LNCaP clone FGC (cell line): ENCODE measurements around the gene SLC16A2.
"Not testable (repeated sequence)": the region's sequence is repeated elsewhere in the genome, so short reads cannot be mapped to it uniquely, and the experiment has no call there.

Experiments
- DNase-seq: peaks from one replicate; pipeline ENCODE4 v3.0.0-alpha.2; 2011; ENCODE audit warnings: low read depth
- H3K4me3 ChIP-seq: 2 replicates; pipeline ENCODE4 v1.5.1; 2011; ENCODE audit warnings: mild to moderate bottlenecking, low read depth, low read length, control low read depth
- TF ChIP-seq, protein P1 (sequence below): IDR thresholded peaks from 2 replicates; pipeline ENCODE4 v1.5.1; 2012; ENCODE audit warnings: mild to moderate bottlenecking; ENCODE audit not compliant: control insufficient read depth, insufficient read depth; ENCODE audit errors: extremely low read depth

Gene SLC16A2

DNA sequence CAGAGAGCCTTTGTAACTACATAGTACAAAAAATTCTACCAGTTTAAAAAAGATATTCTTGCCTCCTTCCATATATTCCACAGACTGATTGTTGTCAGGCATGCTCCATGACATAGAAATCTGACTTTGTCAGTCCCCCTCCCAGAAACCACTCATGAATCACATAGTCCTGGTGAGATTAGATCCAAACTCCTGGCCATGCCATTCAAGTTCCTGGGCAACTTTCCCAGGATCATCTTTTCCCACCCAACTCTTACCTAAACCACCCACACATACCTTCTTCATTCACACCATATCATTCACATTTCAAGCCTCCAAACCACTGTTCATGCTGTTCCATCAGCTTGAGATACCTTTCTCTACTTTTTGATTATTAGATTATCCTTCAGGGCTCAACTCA is 46.4 kb downstream of the SLC16A2 start:
- DNase-seq = no peak
- TF ChIP-seq, protein P1, sequence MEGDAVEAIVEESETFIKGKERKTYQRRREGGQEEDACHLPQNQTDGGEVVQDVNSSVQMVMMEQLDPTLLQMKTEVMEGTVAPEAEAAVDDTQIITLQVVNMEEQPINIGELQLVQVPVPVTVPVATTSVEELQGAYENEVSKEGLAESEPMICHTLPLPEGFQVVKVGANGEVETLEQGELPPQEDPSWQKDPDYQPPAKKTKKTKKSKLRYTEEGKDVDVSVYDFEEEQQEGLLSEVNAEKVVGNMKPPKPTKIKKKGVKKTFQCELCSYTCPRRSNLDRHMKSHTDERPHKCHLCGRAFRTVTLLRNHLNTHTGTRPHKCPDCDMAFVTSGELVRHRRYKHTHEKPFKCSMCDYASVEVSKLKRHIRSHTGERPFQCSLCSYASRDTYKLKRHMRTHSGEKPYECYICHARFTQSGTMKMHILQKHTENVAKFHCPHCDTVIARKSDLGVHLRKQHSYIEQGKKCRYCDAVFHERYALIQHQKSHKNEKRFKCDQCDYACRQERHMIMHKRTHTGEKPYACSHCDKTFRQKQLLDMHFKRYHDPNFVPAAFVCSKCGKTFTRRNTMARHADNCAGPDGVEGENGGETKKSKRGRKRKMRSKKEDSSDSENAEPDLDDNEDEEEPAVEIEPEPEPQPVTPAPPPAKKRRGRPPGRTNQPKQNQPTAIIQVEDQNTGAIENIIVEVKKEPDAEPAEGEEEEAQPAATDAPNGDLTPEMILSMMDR = no peak
- no peak overlapping the region for H3K4me3 ChIP-seq

DNA sequence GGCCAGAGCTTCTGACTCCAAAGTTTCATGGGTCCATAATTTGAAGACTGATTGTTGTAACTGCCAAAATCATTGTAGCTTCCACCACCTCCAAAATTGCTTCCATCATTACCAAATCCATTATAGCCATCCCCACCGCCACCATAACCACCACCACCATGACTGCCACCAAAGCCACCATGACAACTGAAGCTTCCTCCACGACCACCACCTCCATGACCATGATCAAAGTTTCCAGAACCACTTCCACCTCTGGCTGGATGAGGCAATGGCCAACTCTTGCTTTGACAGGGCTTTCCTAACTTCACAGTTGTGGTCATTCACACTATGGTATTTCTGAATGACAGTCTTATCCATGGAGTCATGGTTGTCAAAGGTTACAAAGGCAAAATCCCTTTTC is 51.8 kb downstream of the SLC16A2 start:
- DNase-seq, H3K4me3 ChIP-seq: not testable (repeated sequence)

DNA sequence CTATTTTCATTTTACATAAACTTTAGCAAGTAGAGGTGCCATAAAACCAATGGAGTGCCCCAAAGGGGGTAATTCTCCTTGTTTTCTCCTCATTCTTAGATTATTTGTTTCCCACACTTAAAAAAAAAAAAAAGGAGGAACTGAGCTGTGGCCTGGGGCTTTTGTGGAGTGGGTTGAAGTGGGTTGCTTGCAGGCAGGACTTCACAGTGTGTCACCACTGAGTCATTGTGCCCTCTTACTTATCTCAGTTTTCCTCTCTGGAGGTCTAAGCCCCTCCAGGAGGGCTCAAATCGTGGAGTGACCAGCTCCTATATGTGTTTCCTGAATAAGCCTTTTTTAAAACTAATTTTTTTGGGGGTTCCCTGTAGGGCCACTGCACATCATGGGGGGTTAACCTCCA is 69.0 kb downstream of the SLC16A2 start:
- TF ChIP-seq, protein P1 = no peak
- DNase-seq = no peak
- no peak overlapping the region for H3K4me3 ChIP-seq

DNA sequence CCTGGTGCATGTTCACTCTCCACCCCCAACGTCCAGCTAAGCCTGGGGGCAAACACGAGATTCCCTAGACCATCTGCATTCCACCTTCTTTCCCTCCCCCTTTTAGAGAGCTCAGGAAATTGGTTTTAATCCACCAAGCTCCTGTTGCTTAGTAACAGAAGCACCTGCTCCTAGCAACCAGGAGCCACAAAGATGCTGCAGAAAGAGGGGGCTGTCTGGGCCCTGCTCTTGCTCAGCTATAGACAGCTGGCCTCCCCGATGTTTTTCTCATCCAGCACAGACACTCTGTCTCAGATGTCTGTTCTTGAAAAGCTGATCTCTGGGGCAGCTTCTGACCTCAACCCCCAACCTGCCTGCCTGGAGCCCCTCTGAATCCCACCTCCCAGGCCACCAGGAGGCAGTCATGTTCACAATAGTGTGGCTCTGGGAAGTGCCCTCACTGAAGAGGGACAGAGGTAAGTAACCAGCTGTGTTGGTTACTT is 71.5 kb downstream of the SLC16A2 start:
- TF ChIP-seq, protein P1 = no peak
- no peak overlapping the region for H3K4me3 ChIP-seq
- no peak for DNase-seq

DNA sequence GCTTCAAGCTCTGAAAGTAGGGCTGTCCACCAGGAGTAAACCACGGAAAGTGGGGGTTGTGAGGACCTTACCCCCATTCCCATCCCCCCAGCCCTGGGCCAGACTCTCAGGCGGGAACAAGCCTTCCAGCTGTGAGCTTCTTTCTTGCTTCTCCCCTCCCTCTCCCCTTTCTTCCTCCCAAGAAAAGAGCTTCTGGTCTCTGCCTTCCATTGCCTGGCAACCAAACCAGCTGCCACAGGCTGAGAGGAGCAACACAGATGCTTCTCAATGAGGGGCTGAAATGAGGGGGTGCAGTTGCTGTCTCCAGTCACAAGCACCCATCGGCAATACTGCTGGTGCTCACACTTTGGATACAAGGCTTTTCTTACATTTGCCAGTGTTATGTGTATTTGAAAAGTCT is 72.5 kb downstream of the SLC16A2 start:
- no peak for DNase-seq
- H3K4me3 ChIP-seq = no peak overlapping the region
- TF ChIP-seq, protein P1 = no peak

DNA sequence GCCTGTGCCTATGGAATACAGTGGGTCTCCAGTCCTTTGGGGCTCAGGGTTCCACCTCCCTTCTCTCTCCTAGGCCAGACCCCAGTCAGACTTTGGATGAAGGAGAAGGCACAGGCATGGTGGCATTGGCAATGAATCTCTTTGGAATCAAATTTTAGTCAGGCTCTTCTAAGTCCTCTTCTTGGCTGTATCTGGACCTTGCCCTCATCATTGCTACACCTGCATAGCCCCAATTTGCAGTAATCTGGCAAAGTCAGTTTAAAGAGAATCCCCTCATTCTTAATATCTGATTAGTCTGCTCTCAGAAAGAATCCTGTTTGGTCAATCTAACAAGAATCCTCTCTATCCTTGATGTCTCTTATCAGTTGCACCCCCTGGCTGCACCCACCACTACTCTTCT is 77.6 kb downstream of the SLC16A2 start:
- DNase-seq = no peak
- TF ChIP-seq, protein P1 = no peak
- no peak overlapping the region for H3K4me3 ChIP-seq

DNA sequence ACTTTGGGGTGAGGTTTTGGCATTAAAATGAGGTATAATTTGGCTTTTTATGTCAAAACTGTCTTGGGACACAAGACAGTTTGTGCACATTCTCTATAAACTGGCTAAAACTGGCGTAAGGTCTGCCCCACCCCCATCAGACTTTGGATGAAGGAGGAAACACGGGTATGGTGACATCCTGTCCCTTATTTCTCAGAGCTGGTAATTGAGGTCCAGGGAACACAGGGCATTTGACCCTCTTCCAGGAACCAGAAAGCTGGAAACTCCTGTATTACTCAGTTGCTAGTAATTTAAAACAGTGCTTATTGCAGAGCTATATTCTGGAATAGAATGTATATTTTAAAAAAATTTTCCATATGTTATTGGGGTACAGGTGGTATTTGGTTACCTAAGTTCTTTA is 78.8 kb downstream of the SLC16A2 start:
- TF ChIP-seq, protein P1 = no peak
- no peak overlapping the region for H3K4me3 ChIP-seq

More for the DNA sequence above, 78.8 kb downstream of the SLC16A2 start:
- no peak for DNase-seq
